DMS53 treated with DMSO at 0.1 percent for 48 hours (cell line): Measurements from ENCODE around the gene BCAP31.
"Not testable (repeated sequence)": the region's sequence is repeated elsewhere in the genome, so short reads cannot be mapped to it uniquely, and the experiment has no call there.

Source experiments
- DNase-seq: peaks from one replicate; lab custom pipeline; 2025; ENCODE audit not compliant: unreplicated experiment; lab: John Stamatoyannopoulos, UW

Gene BCAP31

DNA sequence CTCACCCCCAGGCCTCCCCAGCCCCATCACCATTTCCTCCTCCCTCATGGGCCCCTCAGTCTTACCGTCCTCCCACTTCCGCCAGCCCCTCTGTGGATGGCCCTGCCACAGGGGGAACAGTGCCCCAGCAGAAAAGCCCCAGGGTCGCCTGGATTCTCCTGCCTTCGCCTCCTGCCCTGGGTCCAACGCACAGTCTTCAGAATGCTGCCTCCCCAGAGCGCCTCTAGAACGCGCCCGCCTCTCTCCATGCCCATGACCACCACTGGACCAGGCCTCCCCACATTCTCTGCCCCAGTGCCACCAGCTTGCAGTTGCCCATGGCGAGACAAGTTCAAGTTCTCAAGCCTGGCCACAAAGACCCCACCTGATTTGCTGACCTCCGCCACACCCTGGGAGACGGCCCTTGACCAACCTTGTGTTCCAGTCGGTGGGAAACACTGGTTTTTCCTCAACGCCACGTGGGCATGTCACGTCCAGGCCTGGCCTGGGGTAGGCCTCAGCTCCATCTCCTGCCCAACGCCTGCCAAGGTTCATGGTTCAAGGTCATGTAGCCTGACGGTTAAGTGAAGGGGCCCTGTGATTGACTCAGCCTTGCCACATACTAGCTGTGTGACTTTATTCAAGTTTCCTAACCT lies 39.2 kb upstream of the BCAP31 start:
- no peak for DNase-seq

DNA sequence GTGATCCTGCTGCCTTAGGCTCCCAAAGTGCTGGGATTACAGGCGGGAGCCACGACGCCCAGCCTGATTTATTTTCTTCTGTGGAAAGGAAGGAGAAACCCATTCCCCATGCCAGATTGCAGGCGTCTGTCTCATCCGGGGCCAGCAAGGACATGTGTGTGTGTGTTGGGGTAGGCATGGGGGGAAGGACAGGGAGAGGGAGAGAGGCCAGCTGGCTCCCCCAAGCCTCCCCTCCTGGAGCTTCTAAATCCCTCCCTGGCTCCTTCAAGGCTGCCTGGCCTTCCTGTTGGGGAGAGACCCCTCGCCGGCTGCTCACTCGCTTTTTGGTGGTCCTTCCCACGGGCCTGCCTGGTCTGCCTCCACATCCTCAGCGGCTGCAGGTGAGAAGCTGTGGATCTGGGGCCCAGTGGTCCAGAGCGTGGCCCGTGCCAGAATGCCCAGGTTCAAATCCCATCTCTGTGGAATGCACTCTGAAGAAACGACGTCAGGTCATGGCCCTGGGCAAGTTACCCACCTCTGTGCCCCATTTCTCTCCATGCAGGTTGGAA lies 38.5 kb upstream of the BCAP31 start:
- DNase-seq: no peak

DNA sequence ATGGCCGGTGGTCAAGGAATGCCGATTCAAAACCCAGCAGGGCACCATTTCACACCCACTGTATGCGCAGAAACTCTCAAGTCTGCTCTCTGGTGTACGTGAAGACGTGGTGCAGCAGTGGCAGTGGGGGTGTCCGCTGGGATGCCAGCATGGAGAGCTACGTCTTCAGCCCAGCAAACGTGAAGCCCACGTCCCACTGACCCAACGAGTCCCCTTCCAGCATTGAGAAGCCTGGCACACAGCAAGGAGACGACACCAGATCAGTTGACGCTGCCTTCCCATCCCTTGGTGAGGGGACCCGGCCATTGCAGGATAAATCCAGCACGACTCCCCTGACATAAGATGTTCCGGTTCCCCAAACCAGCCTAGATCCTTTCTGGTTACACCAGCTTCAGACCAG lies 37.7 kb upstream of the BCAP31 start:
- DNase-seq: no peak

DNA sequence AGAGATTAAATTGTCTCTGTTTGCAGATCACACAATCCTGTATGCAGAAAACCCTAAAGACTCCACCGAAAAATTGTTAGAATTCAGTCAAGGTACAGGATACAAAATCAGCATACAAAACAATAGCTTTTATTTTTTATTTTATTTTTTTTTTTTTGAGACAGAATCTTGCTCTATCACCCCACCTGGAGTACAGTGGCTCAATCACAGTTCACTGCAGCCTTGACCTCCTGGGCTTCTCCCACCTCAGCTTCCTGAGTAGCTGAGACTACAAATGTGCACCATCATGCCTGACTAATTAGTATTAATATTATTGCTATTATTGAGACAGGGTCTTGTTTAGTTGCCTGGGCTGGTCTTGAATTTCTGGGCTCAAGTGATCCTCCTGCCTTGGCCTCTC lies 30.9 kb upstream of the BCAP31 start:
- DNase-seq: no peak

DNA sequence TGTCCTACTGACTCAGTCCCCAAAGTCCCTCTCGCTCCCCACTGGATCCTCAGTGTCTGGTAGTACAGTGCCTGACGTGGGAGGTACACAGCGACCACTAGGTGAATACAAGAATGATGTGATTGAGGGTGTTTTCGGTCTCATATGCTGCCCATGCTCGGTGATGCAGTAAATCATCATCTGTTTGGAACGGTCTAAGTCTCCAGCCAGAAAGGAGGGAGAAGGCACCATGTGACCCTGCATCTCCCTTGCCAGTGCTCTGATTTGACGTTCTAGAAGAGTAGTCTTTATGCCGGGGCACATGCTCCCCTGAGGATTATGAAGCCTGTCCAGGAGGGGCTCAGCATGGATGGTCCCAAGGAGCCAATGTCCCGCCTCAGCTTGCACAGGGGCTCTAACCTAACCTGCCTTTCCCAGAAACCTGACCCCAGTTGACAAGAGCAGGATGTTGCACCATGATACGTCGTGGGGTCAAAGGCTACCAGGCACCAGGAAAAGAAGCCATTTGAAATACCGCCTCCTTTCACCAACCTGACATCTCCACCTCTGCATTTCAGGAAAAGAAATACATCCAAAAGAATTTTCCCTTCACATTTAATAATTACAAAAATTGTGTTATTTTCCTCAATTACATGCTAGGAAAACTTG lies 26.1 kb upstream of the BCAP31 start:
- no peak for DNase-seq

DNA sequence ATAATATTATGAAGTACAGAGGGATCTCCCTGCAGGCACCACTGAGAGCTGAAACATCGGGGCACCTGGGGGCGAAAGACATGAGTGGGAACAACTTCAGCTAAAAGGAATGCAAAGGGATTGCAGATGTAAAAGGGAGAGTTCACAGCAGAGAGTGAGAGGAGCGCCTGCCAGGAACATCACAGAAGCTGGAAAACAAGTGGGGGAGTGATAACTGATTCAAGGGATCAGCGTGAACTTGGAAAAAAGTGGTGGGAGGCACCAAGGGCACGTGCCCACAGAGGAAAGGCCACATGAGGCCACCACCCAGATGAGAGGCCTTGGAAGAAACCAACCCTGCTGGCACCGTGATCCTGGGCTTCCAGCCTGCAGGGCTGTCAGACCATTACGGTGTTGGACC lies 24.8 kb upstream of the BCAP31 start:
- not testable (repeated sequence) for DNase-seq

DNA sequence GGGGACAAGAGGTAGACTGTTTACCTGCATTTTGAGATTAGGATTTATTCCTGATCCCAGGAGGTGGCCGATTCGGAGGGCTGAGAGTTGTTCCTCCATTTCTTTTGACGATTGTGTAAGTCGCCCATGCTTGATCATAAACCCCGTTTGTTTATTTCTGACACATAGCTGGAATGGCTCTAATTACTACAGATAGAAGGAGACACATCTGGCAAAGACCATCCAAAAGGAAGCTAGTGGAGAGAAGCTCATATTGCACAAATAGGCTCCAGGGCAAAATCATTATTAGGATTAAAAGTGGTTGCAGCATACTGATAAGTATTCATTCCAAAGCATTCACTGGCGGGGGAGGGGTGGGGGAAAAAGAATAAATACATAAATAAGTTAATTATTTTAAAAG lies 22.8 kb upstream of the BCAP31 start:
- DNase-seq: not testable (repeated sequence)

DNA sequence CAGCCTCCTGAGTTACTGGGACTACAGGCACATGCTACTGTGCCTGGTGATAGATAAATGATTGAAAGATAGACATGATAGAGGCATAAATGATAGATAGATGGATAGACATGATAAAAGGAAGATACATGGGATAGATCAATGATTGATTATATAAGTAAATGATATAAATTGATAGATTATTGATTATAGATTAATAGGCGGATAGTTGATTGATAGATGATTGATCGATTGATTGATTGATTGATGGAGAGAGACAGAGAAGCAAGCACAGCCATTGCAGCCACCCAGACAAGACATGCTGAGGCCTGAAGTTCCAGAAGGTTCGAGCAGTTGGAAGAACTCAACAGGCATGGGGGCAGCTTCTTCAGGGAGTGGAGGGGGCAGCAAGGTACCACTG lies 22.2 kb upstream of the BCAP31 start:
- no peak for DNase-seq

DNA sequence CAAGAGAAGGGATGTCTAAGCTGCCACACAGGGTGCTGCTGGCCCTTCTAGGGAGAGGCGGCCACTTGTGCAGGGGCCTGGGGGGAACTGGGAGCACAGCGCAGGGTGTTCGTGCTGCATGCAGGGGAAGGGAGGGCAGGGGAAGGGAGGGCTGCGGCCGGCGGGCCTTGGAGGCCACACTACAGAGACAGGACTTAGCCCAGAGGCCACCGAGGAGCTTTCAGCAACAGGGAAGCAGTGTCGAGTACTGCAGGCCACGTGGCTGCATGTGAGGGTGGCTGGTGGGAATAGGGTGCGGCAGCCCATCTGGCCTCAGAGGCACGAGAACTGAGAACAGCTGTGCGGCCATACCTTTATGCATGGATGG lies 20.9 kb upstream of the BCAP31 start:
- DNase-seq: not testable (repeated sequence)

DNA sequence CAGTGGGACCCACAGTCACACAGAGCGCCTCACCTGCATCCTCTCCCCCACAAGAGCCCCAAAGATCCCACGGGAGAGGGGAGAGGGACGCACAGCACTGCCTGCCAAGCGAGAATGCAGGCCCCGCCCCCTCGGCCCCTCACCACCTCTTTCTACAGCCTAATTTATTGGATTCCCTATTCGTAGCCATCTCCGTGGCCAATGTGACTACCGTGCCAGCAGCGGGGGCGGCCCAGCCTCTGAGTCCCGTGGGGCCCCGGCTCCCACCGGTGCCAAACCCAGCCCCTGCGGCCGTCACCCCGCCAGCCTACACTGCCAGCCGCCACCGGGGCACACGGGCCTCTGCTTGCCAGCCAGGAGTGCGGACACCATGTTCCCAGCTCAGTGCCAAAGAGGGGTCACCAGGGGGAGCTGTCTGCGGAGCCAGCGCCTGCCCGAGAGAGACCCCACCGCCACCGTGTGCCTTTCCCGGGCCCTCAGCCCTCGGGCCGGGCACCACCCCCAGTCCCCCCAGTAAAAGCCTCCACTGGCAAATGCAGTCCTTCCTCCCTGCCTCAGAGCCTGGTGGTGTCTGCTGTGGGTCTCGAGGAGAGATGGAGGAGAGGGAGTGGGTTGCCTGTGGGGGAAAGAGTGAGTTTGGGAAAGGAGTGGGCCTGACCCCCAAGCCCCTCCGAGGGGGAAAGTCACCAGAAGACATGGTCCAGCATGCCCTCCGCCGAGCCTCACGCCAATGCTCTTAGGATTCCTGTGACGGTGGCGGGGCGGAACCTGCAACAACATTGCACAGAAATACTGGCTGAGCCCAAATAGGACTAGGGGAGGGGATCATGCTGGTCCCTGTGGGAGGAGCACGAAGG lies 20.3 kb upstream of the BCAP31 start:
- peak; percentile 35 for DNase-seq

DNA sequence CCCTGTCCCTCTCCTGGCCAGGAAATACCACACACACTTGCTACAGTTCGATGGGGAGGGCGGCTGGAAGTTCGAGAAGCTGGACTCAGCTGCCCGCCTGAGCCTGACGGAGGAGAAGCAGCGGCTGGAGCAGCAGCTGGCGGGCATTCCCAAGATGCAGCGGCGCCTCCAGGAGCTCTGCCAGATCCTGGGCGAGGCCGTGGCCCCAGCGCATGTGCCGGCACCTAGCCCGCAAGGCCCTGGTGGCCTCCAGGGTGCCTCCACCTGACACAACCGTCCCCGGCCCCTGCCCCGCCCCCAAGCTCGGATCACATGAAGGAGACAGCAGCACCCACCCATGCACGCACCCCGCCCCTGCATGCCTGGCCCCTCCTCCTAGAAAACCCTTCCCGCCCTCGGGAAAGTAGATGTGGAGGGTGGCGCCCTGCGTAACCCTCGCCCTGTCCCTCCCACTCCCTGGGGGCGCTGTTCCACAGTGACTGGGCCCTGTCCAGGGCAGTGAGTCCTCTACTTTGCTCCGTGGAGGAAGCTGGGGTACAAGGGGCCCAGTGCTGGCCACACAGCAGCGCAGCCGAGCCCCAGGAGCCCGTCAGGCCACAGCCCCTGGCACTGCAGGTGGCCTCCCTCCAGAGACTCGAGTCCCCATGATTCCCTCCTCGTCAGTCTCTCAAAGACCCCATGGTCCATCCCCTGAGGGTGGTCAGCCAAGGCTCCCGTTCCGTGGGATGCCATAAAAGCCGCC lies 19.5 kb upstream of the BCAP31 start:
- peak; percentile 57 for DNase-seq

DNA sequence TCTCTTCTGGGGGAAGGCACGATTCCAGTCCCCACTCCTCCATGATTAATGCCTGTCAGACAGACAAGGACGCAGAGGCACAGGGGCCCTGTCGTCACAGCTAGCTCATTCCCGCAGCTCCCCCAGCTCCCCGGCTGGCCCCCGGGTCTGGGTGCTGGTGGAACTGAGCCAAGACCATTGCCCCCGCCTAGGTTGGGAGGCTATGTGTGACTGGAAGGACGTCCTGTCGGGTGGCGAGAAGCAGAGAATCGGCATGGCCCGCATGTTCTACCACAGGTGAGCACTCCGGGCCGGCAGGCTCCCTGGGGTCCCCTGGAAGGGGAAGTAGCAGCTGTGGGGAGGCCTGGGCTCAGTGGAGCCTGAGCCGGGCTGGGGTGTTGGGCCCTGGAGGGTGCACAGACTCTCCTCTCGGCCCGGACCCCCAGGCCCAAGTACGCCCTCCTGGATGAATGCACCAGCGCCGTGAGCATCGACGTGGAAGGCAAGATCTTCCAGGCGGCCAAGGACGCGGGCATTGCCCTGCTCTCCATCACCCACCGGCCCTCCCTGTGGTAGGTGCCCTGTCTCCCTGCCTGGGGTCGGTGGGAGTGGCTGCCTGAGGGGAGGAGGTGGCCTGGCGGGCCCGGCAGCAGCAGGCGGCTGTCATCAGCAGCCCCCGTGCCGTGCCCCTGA lies 18.7 kb upstream of the BCAP31 start:
- DNase-seq: not testable (repeated sequence)

DNA sequence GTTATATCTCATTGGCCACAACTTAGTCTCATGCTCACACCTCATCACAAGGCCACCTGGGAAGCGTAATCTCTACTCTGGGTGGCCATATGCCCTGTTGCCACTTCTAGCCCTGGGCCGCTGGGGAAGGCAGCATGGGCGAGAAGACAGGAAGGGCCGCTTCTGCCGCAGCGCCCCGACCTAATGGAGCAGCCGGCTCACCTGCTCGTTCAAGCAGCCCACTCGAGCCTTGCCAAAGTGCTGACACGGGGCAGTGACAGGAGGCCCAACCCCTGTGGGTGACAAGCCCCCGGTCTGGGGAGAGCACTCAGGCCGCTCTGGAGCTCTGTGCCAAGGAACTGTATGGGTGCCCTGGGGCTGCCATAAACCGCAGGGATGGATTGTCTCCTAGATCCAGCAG lies 17.9 kb upstream of the BCAP31 start:
- DNase-seq: not testable (repeated sequence)

DNA sequence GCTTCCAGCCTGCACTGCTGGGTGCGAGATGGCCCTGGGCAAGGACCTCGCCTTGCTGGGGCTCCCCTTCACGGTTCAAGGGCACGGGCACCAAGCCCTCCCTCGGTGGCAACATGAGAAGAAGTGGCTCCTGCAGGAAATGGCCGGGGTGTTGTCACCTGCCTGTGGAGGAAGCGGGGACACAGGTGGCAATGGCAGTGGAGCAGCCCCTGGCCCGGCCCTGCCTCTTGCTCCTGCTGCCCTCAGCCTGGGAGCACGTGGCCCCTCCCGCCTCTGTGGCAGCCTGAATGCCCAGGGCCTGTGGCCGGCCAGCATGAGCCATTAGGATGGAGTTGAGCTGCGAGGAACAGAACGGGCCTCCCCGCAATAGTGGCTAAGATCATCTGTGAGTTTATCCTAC lies 17.3 kb upstream of the BCAP31 start:
- DNase-seq: no peak

DNA sequence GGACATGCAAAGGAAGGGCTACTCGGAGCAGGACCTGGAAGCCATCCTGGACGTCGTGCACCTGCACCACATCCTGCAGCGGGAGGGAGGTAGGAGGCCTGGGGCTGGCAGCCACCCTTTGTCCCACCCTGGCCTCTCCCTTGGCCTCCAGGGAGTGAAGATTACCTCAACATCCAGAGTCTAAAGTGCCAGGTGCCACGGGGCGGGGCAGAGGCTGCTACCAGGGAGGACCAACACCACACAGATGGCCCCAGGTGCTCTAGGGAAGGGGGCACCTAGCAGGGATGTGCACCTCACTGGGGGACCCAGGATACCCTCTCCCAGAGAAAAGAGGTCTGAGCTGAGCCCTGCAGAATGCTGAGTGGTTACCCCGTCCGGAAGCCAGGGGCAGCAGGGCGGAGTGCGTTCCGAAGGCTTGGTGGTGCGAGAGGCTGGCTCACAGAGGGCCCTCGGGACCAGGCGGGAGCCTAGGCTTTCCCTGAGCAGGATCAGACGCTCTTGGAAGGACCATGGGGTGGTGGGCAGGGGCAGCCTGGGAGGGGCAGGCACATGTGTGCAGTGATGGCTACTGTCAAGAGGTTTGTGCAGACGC lies 16.5 kb upstream of the BCAP31 start:
- no peak for DNase-seq

DNA sequence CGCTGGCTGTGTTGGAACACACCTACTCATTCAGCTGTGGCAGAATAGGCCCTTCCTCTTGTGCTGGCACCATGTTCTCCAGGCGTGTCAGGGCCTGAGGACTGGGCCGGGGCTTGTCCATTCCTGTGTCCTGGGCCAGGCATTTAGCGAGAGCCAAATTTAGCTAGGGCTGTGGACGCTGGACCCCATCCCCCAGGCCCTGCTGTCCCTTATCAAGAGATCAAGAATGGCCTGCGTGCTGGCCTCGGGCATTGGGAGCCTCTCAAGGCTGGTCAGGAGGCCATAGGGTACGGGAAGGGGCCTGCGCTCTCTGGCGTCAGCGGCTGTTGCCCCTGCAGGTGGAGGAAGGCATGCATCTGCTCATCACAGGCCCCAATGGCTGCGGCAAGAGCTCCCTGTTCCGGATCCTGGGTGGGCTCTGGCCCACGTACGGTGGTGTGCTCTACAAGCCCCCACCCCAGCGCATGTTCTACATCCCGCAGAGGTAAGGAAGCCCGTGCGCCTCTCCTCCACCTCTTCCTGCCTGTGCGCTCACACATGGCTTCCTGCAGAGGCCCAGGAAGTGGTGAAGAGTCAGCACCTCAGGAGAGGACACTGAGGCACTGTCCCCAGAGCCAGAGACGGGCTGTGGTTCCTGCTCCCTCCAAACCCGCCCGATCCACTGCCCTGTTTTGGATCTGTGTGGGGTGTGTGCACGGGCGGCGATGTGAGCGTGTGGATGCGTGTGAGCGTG lies 15.7 kb upstream of the BCAP31 start:
- no peak for DNase-seq

DNA sequence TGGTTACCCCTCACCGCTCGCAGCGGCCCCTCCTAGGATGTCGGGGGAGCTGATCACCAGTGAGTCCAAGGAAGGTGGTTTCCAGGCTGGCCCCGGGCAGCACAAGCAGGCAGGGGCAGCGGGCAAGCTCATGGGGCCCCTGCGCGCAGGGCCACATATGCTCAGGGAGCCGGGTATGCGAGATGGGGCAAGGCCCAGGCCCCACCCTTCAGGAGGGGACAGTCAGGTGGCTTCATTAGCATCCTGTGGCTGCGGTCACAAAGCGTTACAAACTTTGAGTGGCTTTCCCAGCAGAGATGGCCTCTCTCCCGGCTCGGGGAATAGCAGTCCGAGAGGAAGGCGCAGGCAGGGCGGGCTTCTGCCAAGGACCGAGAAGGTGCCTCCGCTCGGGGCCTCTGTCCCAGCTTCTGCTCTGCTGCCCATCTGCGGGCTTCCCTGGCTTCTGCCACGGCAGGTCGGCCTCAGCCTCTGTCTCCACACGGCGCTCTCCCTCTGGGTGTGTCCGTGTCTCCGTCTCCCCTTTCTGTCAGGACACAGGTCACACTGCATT lies 13.9 kb upstream of the BCAP31 start:
- DNase-seq: no peak

DNA sequence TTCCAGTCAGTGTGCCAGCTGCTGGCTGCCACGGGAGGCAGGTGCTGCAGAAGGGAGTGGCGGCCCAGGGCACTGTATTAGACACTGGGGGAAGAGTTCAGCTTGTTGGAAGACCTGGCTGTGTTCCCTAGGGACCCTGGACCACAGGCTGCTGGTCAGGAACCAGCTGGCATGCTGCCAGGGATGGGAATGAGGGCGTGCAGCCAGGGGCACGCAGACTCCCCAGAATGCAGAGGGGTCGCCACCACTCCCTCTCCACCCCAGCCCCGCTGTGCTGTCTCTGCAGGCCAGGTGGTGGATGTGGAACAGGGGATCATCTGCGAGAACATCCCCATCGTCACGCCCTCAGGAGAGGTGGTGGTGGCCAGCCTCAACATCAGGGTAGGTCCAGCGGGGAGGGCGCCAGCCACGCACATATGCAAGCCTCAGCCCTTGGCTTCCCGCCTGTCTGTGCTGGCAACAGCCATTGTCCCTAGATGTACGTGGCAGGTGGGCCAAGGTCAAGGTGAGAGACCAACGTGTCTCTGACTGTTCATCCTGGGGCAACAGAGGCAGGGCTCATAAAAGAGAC lies 12.8 kb upstream of the BCAP31 start:
- no peak for DNase-seq
